GM21423 (cell line): Measurements from ENCODE around the gene APBA1.

Source experiments
- ATAC-seq: cut with Tn5 transposase; IDR thresholded peaks from one replicate; pipeline ENCODE4 v1.9.1; 2021; ENCODE audit warnings: mild to moderate bottlenecking, moderate library complexity; ENCODE audit not compliant: unreplicated experiment

APBA1 gene

GRCh38 chr9:69380301-69380700, 291.9 kb downstream of the APBA1 start:
- no peak for ATAC-seq

GRCh38 chr9:69379270-69379982, 292.7 kb downstream of the APBA1 start:
- no peak for ATAC-seq

GRCh38 chr9:69377981-69378380, 294.2 kb downstream of the APBA1 start:
- ATAC-seq = no peak
